Stomach (tissue), 4 donors: ENCODE measurements around the gene EPHB6.

ENCODE experiments used
- EP300 ChIP-seq: sonication (generic); formaldehyde crosslinking; IDR thresholded peaks from one replicate; pipeline ENCODE4 v1.6.1; 2017; ENCODE audit warnings: antibody characterized with exemption
- POLR2A ChIP-seq, 4 donors: fragments of 450-650 bp; IDR thresholded peaks; one replicate each; pipeline ENCODE4 v1.6.1; 2016; ENCODE audit warnings: antibody characterized with exemption in 4 of 4, control low read depth in 2 of 4, mild to moderate bottlenecking in 1 of 4, moderate library complexity in 1 of 4
- POLR2AphosphoS5 ChIP-seq, 3 donors: sonication (generic); formaldehyde crosslinking; IDR thresholded peaks; one replicate each; pipeline ENCODE4 v1.6.1; 2016; ENCODE audit warnings: antibody characterized with exemption in 3 of 3
- TF ChIP-seq, protein P1 (sequence below), 7 experiments: fragments of 450-650 bp in 4 of 7; fragments of 200-600 bp in 3 of 7; sonication (generic) in 3 of 7; IDR thresholded peaks; one replicate each; pipeline ENCODE4 v1.5.1; 2016 to 2019; ENCODE audit warnings: antibody characterized with exemption in 7 of 7, control low read depth in 2 of 7, mild to moderate bottlenecking in 1 of 7

- TF ChIP-seq POLR2AphosphoS5 (IDR thresholded peaks at IDR 0.05) = no peak
- TF ChIP-seq, protein P1, sequence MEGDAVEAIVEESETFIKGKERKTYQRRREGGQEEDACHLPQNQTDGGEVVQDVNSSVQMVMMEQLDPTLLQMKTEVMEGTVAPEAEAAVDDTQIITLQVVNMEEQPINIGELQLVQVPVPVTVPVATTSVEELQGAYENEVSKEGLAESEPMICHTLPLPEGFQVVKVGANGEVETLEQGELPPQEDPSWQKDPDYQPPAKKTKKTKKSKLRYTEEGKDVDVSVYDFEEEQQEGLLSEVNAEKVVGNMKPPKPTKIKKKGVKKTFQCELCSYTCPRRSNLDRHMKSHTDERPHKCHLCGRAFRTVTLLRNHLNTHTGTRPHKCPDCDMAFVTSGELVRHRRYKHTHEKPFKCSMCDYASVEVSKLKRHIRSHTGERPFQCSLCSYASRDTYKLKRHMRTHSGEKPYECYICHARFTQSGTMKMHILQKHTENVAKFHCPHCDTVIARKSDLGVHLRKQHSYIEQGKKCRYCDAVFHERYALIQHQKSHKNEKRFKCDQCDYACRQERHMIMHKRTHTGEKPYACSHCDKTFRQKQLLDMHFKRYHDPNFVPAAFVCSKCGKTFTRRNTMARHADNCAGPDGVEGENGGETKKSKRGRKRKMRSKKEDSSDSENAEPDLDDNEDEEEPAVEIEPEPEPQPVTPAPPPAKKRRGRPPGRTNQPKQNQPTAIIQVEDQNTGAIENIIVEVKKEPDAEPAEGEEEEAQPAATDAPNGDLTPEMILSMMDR (IDR thresholded peaks at IDR 0.05) = peak in 4 of 7 experiments; percentile 45 to 52 (median 46)
- TF ChIP-seq EP300 = no peak
- no peak for TF ChIP-seq POLR2A (IDR thresholded peaks at IDR 0.05)
These were observed 18.5 kb downstream of the EPHB6 start for GRCh38 chr7:142873281-142873784.
